ENCODE data around the gene MANBA.
"Not testable (repeated sequence)": the region's sequence is repeated elsewhere in the genome, so short reads cannot be mapped to it uniquely, and the experiment has no call there.

Gene MANBA

DNA sequence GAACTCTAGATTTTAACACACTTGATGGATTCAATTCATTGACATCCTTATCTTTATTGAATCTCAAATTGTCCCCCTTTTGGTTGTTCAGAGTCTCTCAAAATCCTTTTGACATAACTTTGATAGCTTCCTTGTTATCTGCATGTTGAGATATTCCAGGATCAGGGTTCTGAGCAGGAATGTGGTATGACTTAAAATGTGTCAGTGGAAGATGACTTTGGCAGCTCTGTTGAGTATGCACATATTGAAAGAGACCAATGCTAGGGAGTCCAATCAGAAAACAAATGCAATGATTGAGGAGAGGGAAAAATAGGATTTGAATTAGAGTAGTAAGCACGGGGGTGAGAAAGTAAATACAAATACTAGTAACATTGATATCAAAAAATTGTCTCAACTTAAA is 93.8 kb downstream of the MANBA start:
- DNase-seq = no peak

DNA sequence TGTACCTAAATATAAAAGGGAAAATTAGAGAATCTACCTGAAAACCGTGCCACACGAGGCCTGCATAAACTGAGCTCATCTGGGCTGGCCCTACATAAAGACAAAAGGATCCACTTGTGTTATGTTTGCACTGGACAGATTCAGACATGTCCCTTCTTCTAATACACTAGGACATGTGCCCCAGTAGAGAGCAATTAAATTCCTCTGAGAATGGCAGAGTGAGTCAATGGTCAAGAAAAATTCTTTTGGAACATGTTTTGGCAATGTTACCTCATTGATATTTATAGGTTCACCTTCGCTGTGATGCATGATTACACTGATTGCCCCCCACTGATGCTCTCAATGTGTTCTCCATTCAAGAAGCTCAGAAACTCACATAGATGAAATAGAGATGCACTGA is 95.2 kb downstream of the MANBA start:
- DNase-seq = peak; percentile 15

DNA sequence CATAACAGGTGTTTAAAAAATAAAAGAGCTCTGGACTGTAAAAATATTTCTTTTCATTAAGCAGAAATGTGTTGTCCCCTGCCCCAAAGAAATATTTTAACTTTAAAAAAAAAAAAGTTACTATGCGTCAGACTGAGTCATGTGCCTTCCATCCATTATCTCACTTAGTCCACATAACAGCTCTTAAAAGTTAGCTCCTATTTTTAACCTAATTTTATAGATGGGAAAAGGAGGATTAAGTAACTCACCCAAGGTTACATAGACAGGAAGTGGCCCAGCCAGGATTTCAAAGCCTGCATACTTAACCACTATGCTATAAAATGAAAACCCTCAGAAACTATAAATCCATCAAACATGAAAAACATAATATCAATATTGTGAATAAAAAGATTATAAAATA is 97.7 kb downstream of the MANBA start:
- DNase-seq = no peak

DNA sequence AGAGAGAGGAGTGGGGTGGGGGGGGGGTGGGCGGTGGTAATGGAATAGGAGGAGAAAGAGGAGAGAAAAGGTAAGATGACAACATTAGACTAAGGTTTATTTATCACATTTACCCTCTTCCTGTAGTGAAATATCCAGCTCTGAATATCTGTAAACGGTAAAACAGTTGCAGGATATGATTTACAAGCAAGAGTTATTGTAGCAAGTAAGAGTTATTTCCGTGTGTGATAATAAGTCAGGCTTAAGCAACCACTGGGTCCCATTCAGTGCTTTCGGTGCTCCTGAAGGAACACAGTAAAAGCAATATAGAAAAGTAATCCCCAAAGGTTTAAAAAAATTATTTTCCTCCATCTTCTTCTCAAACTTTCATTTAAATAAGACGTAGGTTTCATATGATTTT is 103.6 kb downstream of the MANBA start:
- DNase-seq = no peak

DNA sequence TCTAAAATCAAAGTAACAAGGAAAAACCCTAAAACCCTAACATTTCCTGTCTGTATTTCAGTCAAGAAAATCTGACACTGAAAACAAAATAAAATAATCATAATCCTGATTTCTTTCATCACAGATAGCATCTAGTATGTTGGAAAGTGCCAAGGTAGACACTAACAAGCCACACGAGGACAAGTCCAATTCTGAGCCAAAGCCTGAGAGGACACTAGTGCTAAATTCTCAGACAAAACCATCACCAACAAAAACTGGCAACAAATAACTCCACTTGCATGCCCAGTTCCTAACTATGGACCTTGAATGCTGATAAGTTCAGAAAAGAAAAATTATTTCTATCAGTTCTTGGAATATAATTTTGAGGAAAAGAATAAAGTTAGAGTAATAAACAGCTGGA is 113.7 kb downstream of the MANBA start:
- DNase-seq = no peak

DNA sequence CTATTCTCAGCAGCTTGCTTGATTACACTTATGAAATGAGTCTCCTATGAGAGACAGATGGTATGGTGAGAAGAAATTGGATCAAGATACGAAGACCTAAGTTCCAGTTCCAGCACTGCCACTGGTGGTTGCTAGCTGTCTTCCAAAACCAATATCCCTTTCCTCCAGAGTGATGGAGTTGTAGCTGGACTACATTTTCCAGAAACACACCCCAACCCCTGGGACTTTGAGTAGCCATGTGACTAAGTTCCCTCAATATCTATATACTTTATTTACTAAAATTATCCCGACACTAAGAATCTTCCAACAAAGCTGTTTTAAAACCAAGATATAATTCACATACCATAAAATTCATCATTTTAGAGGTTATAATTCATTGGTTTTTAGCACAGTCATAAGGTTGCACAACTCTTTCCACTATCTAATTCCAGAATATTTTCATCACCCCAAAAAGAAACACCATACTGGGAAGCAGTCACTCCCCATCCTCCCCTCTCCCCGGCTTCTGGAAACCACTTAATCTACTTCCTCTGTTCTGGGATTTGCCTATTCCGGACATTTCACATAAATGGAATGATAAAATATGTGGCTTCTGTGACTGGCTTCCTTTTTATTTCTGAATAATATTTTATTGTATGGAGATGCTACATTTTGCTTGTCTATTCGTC is 118.0 kb downstream of the MANBA start:
- no peak for DNase-seq

DNA sequence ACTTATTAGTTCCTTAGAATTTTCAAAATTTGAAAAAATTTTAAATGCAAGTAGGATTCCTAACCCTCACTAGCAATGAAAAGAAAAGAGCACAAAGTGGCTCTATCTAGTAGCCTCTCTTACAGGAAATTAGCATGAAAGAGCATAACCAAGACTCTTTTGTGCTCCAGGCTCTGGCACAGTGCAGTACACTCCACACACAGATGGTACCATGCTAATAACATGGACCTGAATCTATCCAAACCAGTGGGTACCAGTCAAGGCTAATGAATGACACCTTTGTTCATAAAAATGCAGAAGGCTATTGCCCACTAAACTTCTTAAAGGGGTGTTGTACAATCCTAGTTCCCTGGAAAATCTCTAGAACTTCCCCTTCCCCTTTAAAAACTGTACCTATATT is 119.0 kb downstream of the MANBA start:
- DNase-seq = no peak

DNA sequence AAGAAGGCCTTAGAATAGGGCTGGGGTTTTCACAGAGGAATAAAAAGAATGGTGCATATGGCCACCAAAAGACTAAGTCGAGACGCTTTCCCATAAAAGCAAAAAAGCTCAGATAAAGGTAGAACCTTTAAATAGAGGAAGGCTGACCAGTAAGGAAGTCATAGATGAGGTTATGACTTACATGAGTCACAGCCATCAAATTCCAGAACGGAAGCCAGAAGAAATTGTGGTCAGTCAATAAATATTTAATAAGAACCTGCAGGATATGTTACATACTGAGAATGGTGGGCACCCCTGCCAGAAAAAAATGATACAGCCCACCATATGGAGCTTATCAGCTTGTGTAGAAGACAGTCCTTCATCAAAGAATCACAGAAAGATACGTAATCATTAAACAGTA is 120.1 kb downstream of the MANBA start:
- no peak for DNase-seq

DNA sequence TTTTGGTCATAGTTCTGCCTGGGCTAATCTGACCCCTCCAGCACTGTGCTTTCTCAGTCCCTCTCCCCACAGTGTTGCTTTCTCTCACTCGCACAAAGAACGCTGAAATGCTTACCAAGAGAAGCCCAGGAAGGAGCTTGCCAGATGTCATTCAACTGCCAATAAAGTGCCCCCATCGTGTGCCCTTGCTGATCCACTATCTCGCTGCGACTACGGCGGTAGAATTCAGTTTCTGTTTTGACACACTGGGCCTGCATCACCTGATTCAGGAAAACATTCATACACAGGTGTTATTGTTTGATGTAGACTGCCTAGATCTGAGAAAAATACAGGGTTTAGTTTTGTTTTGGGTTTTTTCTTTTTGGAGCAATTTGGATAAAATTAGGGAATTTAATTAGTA is 121.2 kb downstream of the MANBA start:
- no peak for DNase-seq

DNA sequence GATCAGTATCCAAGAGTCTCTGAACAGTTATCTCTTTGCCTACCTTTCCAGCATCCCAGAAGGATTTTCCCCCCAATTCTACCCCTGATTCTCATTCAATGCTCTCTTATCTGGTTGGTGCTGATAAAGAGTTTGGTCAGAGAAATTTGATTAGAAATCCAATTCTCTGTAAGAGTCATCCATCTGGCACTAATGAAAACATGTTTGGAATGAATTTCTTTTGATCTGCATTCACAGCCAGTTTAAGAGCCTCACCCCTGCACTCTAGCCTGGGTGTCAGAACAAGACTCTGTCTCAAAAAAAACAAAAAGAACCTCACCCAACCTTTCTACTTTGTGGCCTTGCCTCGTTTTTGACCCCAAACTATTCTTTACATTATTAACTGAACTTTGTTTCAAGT is 122.1 kb downstream of the MANBA start:
- DNase-seq = no peak

DNA sequence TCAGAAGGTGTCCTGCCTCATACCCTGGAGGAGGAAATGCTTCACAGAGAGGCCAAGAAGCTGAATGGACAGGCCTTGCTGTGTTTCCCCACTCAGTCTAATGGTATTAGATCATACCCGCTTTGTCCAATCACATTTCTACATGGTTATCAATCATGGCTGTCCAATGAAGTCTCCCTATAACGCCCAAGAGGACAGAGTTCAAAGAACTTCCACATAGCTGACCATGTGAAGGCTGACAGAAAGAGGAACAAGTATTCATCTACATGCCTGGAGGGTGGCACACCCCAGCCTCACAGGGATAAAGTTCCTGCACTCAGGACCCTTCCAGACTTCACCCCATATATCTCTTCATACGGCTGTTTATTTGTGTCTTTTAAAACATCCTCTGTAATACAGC is 123.4 kb downstream of the MANBA start:
- DNase-seq = no peak

DNA sequence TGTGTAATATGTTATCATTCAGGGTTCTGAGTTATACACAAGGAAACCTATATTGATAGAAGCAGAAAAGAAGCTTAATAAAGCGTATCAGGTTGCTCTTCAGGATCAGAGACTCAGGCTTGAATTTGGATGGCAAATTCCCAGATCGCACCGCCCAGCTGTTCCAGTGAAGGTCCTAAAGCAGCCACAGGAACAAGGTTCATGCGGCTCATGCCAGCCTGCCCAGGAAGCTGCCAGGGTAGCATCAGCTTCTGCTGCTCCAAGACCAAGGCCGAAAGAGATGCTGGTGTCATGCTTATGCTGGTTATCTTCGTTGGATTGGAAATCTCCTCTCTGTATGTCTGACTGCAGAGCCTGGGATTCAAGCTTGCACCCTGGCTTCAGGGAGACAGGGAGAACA is 127.7 kb downstream of the MANBA start:
- no peak for DNase-seq

DNA sequence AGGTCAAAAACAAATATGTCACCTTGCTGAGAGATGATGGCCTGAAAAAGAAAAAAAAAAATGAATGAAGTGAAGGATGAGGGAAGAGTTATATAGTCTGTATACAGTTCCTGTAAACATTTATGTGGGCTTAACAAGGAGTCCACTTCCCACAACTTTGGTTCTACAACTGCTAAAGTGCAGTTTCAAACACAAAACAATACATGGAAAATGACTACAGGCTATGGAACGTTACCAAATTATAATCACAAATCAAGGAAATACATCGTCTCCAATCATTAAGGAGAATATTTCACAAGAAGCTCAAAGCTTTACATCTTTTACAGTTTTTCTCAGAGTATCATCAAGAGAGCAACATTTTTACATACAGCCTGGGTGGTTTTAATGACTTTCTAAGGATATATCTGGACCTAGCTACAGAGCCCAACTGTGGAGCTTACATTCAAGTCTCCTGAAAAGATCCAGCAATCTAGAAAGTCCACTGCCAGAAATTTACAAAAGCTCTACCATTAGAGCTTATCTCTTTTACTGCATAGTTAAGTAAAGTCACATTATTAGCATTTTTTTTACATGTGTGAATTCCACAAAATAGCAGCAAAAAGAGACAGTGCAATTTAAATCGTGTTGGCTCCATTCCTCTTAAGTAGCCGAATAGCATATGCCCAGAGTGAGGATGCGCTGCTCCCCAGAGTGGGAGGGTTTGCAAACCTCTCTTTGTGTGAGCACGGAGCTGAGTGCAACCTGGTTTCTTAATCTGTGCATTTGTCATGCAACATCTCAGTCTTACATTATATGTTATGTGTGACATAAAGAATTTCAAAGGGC is 128.3 kb downstream of the MANBA start:
- no peak for DNase-seq

DNA sequence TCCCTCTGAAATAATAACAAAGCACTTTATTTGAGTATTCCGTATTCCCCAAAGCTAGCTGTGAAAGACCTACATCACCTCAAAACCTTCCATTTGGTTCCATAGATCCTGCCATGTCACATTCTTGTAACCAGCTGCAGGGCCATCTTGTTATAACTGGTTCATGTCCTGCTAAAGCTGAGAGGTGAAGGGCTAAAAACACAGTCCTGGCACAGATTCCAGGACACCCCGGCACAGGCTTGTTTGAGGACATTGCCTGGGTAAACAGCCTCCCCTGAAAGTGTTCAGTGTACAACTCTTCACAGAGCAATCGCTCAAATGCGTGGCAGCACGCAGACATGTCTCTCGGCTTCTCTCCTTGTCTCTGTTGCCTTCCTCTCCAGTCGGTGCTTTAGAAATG is 129.2 kb downstream of the MANBA start:
- no peak for DNase-seq

DNA sequence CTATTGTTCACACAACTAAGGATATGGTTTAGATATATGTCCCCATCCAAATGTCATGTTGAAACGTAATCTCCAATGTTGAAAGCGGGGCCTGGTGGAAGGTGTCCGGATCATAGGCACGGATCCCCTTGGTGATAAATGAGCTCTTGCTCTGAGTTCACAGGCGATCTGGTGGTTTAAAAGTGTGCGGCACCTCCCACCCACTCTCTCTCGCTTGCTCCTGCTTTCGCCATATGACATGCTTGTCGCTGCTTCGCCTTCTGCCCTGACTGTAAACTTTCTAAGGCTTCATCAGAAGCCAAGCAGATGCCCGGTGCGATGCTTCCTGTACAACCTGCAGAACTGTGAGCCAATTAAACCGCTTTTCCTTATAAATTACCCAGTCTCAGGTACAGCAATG is 131.1 kb downstream of the MANBA start:
- no peak for DNase-seq

DNA sequence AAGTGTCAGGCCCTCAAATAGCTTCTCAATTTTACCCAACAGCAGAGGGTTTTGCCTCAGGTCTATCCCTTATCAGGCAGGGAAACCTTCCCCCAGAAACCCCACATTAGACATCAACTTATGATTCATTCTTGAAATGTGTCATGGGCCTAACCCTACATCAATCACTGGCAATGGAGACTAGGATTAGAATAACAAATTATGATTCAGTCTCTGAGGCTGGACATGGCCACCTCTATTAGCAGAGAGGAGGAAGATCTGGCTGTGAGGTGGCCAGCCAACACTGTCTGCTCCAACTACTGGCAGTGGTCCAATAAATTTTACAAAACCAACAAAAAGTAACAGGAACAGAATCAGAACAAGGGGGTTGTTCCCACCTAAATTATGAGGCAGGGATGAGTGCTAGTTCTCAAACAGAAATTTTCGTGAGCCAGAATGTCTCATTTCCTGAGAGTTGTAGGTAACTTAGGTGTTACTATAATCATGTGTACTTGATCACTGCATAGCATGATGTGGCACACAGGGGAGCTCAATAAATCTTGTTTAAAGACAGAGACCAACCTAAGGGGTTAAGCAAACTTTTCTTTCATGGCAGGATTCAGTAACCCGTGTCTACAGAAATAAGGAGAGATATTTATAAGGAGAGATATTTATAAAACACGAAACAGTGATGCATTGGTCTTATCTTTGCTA is 132.8 kb downstream of the MANBA start:
- DNase-seq = no peak

DNA sequence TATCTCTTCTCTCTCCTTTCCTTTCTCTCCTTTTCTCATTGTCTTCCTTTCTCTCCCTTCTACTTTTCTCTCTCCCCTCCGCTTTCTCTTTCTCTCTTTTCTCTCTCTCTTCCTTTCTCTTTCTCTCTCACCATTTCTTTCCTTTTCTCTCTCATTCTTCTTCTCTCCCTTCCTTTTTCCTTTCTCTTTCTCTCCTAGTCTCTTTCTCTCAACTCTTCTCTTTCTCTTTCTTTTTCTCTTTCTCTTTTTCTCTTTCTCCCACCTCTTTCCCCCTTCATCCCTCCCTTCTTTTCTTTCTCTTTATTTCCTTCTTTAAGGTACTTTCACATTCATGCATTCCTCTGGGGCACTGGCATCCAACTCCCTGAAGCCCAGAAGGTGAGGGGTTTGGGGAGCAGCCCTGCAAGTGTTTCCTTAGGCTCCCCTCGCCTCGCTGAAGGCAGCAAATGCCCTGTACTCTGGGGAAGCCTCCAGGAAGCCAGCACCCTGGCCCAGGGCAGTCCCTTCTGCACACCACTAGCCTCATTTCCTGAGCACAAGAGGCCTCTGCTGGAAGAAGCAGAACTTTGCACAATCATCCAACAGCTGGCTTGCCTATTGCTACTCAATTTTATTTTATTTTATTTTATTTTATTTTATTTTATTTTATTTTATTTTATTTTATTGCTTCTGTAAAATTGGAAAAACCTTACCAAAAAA is 135.4 kb downstream of the MANBA start:
- DNase-seq = no peak

DNA sequence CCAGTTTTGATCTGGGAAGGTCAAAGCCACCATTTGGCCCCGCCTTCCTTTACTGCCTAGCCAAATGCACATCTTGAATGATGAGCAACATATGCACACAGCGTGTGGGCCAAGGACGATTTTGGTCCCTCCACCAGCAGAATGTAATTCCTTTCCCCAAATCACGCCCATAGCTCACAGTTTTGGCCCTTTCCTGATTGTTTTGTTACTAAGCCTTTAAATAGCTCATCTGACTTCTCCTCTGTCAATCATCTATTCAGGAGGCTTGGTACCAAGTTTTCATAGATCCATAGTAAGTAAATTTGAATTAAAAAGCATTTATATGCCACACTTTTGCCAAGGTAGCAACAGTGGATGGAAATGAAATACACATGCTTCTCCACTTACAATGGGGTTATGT is 136.3 kb downstream of the MANBA start:
- DNase-seq = no peak

DNA sequence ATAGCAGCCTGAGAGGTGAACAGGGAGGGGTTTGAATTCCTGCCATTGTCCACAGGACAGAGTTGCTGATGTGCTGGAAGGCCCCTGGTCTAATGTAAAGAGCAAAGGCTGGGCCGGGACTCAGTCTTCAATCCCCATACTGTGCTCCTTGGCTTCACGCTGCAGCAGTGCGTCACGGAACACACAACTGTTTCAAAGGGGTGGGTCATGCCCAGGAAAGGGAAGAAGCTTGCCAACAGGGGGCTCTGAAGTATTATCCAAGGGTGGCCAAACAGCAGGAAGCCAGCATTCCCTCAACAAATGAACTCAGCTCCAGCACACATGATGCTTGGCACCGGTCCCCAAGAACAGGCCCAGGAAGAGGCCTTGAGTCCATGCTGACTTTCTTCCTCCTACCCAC is 137.1 kb downstream of the MANBA start:
- peak; percentile 3 for DNase-seq

DNA sequence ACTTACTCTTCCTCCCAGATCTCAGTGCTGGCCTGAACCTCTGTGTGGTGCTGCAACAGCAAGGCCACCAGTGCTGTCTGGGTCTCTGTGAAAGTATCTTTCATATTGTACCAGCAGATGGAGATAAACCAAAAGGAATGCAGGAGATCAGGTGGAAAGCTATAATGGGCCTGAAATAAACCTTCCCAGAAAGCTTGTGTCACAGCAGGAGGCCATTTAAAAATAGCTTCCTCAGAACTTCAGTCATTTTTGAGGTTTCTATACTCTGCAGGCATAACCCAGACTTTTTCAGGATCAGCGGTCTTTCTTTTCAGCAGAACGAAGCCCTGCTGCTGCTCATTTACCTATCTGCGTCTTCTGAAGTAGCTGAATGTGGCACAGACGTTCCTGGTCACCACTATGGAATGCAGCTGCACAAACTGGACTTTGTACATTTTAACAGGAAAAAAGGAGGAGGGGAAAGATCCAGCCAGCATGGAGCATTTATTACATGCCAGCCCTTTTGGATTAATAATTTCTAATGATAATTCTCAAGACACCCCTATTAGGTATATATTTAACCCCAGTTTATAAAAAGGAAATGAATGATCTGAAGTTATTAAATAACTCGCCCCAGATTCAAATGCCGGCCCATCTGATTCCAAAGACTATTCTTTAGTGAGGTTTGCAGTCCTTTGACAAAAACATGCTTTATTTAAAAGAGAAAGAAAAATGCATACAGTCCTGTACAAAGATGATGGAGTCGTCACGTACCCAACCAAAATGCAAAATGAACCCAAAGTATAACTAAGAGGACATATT is 139.9 kb downstream of the MANBA start:
- peak; percentile 47 for DNase-seq

DNA sequence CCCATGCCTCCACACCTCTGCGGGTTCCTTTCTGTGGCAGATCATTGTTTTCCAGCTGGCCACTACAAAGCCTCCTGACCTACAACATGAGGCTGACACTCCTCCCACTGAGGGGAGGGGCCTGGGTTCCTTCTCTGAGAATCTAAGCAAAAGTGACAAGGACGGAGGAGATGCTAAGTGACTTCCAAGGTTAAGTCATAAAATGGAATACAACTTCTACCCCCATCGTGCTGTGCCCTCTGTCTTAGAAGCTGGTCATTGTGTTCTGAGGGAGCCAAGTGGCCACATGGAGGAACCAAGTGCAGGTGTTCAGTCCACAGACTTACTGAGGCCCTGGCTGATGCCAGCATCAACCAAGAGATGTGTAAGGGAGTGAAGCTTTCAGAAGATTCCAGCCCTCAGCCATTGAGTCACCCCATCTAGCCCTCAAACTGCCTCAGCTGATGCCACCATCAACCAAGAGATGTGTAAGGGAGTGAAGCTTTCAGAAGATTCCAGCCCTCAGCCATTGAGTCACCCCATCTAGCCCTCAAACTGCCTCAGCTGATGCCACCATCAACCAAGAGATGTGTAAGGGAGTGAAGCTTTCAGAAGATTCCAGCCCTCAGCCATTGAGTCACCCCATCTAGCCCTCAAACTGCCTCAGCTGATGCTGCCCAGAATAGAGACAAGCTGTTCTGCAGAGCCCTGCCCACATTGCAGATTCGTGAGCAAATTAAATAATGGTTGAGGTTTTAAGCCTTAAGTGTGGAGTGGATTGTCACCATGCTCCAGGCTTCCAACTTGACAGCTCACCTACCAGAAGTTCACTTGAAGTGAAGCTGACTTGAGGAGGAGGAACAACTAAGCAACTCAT is 140.8 kb downstream of the MANBA start:
- DNase-seq = not testable (repeated sequence)

DNA sequence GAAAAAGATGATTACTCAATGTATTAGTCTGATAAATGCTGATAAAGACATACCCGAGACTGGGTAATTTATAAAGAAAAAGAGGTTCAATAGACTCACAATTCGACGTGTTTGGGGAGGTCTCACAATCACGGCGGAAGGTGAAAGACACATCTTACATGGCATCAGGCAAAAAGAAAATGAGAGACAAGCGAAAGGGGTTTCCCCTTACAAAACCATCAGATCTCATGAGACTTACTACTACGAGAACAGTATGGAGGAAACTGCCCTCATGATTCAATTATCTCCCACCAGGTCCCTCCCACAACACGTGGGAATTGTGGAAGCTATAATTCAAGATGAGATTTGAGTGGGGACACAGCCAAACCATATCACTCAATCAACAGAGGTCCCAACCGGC is 141.7 kb downstream of the MANBA start:
- not testable (repeated sequence) for DNase-seq
